GM12878 (cell line): ENCODE data around the gene GABBR2.

Experiments
- ATF7 ChIP-seq: fragments of 450-650 bp; IDR thresholded peaks from 2 replicates; pipeline ENCODE4 v1.6.1; 2016; ENCODE audit warnings: low read depth, mild to moderate bottlenecking
- EGR1 ChIP-seq, 2 experiments: IDR thresholded peaks; 1 replicate in 1 of 2; 2 replicates in 1 of 2; pipeline ENCODE4 v1.6.1; 2011 to 2012; ENCODE audit warnings: low read depth in 2 of 2, low read length in 2 of 2, borderline replicate concordance in 1 of 2, mild to moderate bottlenecking in 1 of 2, moderate library complexity in 1 of 2
- TF ChIP-seq, protein P1 (sequence below), 3 experiments: IDR thresholded peaks in 2 of 3; conservative IDR thresholded peaks in 1 of 3; 2 replicates each; pipeline ENCODE4 v1.5.1; 2011; ENCODE audit warnings: low read depth in 3 of 3, low read length in 3 of 3, mild to moderate bottlenecking in 3 of 3, control low read depth in 2 of 3, moderate library complexity in 2 of 3, inconsistent platforms in 1 of 3, mixed read lengths in 1 of 3; ENCODE audit not compliant: control insufficient read depth in 2 of 3, insufficient read depth in 1 of 3; ENCODE audit errors: extremely low read depth in 1 of 3

DNA sequence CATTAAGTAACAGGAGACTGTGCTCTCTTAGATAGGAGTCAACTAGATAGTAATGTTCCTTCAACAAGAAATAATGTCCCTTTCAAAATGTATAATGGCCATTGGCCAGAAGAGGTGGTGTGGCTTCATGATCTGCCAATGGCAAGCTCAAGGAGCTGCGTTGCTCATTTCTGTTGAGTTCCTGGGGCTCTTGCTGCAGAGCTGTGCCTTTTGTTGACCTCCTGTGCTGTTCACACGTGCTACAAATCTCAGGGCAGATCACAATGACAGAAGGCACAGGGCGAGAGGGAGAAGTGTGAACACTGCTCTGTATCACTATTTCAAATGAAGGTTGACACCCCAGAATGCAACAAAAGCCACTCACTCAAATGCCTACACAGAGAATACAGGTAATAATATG, 437.3 kb downstream of the GABBR2 start:
- TF ChIP-seq EGR1 (IDR thresholded peaks at IDR 0.05; ENCODE audit: borderline replicate concordance in 1 of 2, low read depth in 2 of 2, low read length in 2 of 2) (no peak), ATF7 (no peak)
- TF ChIP-seq, protein P1, sequence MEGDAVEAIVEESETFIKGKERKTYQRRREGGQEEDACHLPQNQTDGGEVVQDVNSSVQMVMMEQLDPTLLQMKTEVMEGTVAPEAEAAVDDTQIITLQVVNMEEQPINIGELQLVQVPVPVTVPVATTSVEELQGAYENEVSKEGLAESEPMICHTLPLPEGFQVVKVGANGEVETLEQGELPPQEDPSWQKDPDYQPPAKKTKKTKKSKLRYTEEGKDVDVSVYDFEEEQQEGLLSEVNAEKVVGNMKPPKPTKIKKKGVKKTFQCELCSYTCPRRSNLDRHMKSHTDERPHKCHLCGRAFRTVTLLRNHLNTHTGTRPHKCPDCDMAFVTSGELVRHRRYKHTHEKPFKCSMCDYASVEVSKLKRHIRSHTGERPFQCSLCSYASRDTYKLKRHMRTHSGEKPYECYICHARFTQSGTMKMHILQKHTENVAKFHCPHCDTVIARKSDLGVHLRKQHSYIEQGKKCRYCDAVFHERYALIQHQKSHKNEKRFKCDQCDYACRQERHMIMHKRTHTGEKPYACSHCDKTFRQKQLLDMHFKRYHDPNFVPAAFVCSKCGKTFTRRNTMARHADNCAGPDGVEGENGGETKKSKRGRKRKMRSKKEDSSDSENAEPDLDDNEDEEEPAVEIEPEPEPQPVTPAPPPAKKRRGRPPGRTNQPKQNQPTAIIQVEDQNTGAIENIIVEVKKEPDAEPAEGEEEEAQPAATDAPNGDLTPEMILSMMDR (IDR thresholded peaks at IDR 0.05 in 2 of 3, conservative IDR thresholded peaks at IDR 0.05 in 1 of 3; ENCODE audit: control insufficient read depth in 2 of 3, extremely low read depth in 1 of 3, insufficient read depth in 1 of 3, low read depth in 3 of 3, low read length in 3 of 3): no peak
